ENCODE results near the gene RNASE4.
A peak's percentile ranks its signal among the peaks of the same experiment; 100 is the strongest.

DNA sequence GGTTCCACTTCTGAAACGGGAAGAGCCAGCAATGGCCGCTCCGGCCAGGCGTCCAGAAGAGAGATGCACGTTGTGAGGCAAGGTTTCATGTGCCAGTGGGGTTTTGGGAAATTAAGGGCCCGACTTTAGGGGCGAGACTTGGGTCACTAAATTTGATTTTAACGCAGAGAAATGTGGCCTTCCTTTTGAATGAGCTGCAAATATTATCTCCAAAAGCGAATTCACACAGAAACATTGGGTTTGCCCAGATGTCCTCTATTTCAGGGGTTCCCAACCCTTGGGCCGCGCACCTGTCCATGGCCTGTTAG is 2.3 kb upstream of the RNASE4 start:
- peak; percentile 26; the same call in 1 of the 2 replicates for TF ChIP-seq CTCF (conservative IDR thresholded peaks at IDR 0.05; ENCODE audit: low read depth, low read length)
- no peak for TF ChIP-seq EZH2 (IDR thresholded peaks at IDR 0.05; ENCODE audit: low read length, unreplicated experiment)

All from PC-3 (cell line).